ENCODE results near the gene PDSS2.

Gene PDSS2

DNA sequence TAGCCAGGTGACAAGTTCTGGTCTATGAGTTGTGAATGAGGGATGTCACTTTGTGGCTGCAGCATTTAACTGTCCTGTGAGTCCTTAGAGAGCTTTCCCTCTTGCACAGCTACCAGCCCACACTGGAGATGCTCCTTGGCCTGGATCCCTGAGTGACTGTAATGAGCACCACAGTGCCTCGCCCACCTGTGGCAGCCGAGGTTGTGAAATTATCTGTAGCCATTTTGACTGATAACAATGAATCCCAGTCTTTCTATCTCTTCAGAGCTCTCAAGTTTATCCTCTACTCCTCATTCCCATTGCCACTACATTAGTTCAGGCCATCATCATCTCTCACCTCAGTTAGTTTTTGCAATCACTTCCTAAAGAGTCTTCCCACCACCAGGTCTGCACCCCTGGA lies 302.7 kb downstream of the PDSS2 start:
- no peak for TF ChIP-seq CTCF (IDR thresholded peaks at IDR 0.05)

- no peak for TF ChIP-seq CTCF (IDR thresholded peaks at IDR 0.05)
Measured at GRCh38 chr6:107154801-107155160, 304.6 kb downstream of the PDSS2 start.

DNA sequence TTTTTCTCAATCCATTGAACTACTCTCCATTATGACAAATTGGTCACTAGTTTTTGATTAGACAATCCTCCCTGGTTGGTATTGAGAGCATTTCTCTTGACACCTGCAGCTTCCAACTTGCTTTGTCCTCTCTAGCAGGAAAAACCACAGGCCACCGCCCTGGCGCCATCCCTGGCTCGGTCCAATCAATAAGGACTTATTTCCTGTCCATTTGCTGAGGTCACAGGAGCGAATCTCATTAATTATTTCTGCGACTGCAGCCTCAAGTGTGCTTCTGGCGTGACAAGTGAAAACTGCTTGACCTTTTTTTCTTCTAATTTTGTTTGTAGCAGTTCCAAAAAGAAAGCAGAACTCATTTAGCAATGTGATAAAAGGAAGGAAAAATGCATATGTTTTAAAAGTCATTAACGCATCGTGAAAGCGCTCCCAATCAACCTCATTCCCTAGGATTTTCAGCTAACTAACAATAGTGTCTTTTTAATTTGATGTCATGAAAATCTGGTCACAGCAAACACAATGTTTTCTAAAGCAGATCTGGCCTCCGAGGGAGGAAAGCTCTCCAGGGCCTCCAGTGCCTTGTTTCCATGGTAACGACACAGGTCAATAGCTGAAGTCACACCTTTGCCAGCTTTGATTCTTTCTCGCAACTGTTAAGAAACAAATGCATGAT lies 305.1 kb downstream of the PDSS2 start:
- TF ChIP-seq CTCF (IDR thresholded peaks at IDR 0.05), result no peak

- no peak for TF ChIP-seq CTCF (IDR thresholded peaks at IDR 0.05)
Measured at GRCh38 chr6:107152638-107153430, 306.5 kb downstream of the PDSS2 start.

DNA sequence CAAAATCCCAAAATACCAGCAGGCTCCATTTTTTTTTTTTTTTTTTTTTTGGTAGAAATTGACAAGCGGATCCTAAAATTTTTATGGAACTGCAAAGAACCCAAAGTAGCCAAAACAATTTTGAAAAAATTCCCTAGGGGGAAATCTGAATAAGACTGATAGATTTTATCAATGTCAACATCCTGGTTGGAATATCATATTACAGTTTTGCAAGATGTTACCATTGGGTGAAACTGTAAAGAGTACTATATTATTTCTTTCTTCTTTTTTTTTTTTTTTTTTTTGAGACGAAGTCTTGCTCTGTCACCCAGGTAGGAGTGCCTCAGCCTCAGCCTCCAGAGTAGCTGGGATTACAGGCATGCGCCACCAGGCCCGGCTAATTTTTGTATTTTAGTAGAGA lies 314.7 kb downstream of the PDSS2 start:
- TF ChIP-seq CTCF (IDR thresholded peaks at IDR 0.05), result no peak

- no peak for TF ChIP-seq CTCF (IDR thresholded peaks at IDR 0.05)
Measured at GRCh38 chr6:107144014-107144413, 315.4 kb downstream of the PDSS2 start.

GRCh38 chr6:107140581-107140980 lies 318.8 kb downstream of the PDSS2 start:
- no peak for TF ChIP-seq CTCF (IDR thresholded peaks at IDR 0.05)

Measured in LNCAP (cell line).